SU-DHL-6 (cell line): ENCODE measurements around the gene TIE1.

ENCODE experiments used
- CTCF ChIP-seq: fragments of 200-600 bp; sonication (generic); IDR thresholded peaks from one replicate; pipeline ENCODE4 v1.5.1; 2017; ENCODE audit warnings: antibody characterized with exemption, mild to moderate bottlenecking, low read length, moderate library complexity; ENCODE audit not compliant: insufficient read depth, poor library complexity, severe bottlenecking
- EZH2phosphoT487 ChIP-seq: fragments of 200-600 bp; sonication (generic), shearing (Covaris generic); conservative IDR thresholded peaks from 2 replicates; pipeline ENCODE4 v1.6.1; 2018; ENCODE audit warnings: mild to moderate bottlenecking, antibody characterized with exemption, low read length, moderate library complexity, mixed read lengths

DNA sequence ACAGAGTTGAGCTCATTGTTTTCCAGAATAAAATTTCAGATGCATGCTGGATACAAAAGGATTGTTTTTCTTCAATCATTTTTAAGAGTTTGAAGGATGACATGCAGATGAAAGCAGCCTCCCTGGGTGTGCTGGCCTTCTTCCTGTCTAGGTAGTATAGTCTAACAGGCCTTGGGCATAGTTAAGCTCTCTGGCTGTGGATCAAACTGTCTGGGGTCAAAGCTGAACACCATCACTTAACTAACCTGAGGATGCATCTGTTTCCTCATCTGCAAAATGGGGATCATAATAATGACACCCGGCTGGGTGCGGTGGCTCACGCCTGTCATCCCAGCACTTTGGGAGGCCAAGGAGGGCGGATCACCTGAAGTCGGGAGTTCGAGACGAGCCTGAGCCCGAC, 6.0 kb upstream of the TIE1 start:
- no peak for TF ChIP-seq CTCF
- no peak for TF ChIP-seq EZH2phosphoT487
